GM23338 (cell line): Measurements from ENCODE around the gene PSEN2. TPM values are rescaled to one million over a fixed set of nuclear protein-coding genes. Genes with fewer than 3 reads are reported as not detected.

ENCODE experiments used
- ATAC-seq: fragments of 200-7000 bp; cut with Tn5 transposase; 3 replicates; pipeline ENCODE4 v1.9.1; 2020
- DNase-seq: peaks from one replicate; pipeline ENCODE4 v3.0.0-alpha.2; 2015; ENCODE audit warnings: low spot score
- H2AFZ ChIP-seq: fragments of 200-600 bp; sonication (generic); 2 replicates; pipeline ENCODE4 v1.8.0; 2016; ENCODE audit warnings: antibody characterized with exemption, mild to moderate bottlenecking, moderate library complexity
- H3F3A ChIP-seq: fragments of 200-600 bp; sonication (generic); replicated peaks from 2 replicates; pipeline ENCODE4 v1.8.0; 2017; ENCODE audit warnings: antibody characterized with exemption, mixed run types, low read depth
- H3K27ac ChIP-seq: fragments of 200-600 bp; sonication (generic); 2 replicates; pipeline ENCODE4 v1.6.1; 2016; ENCODE audit warnings: low read depth
- H3K27me3 ChIP-seq: fragments of 200-600 bp; sonication (generic); 2 replicates; pipeline ENCODE4 v1.8.0; 2016; ENCODE audit warnings: mild to moderate bottlenecking, mixed run types, moderate library complexity; ENCODE audit not compliant: insufficient read depth
- H3K36me3 ChIP-seq: fragments of 200-600 bp; sonication (generic); 2 replicates; pipeline ENCODE4 v1.8.0; 2016; ENCODE audit warnings: mild to moderate bottlenecking; ENCODE audit not compliant: insufficient read depth
- H3K4me1 ChIP-seq: fragments of 200-600 bp; sonication (generic); 2 replicates; pipeline ENCODE4 v1.8.0; 2016; ENCODE audit warnings: mild to moderate bottlenecking, moderate library complexity; ENCODE audit not compliant: insufficient read depth
- H3K4me2 ChIP-seq: fragments of 200-600 bp; sonication (generic); 2 replicates; pipeline ENCODE4 v1.7.1; 2017; ENCODE audit warnings: mixed run types
- H3K4me3 ChIP-seq: fragments of 200-600 bp; sonication (generic); 2 replicates; pipeline ENCODE4 v1.6.1; 2016; ENCODE audit warnings: mixed run types
- H3K79me2 ChIP-seq: fragments of 200-600 bp; sonication (generic); replicated peaks from 2 replicates; pipeline ENCODE4 v1.8.0; 2017; ENCODE audit warnings: mild to moderate bottlenecking; ENCODE audit not compliant: insufficient read depth
- H3K9me2 ChIP-seq: fragments of 200-600 bp; sonication (generic); 2 replicates; pipeline ENCODE4 v1.8.0; 2017; ENCODE audit not compliant: insufficient read depth
- H4K20me1 ChIP-seq: fragments of 200-600 bp; sonication (generic); replicated peaks from 2 replicates; pipeline ENCODE4 v1.8.0; 2017; ENCODE audit warnings: mild to moderate bottlenecking; ENCODE audit not compliant: insufficient read depth
- H3K27ac Mint-ChIP-seq: 2 replicates; pipeline ENCODE4 v1.8.0; 2020; ENCODE audit warnings: inconsistent platforms, mild to moderate bottlenecking, moderate library complexity, mixed read lengths
- H3K27me3 Mint-ChIP-seq: 3 replicates; pipeline ENCODE4 v1.8.0; 2022; ENCODE audit warnings: low read depth, mild to moderate bottlenecking, moderate library complexity, mixed read lengths, inconsistent platforms; ENCODE audit not compliant: insufficient read depth, poor library complexity
- H3K36me3 Mint-ChIP-seq: 3 replicates; pipeline ENCODE4 v1.8.0; 2021; ENCODE audit warnings: low read depth, mild to moderate bottlenecking, inconsistent platforms, moderate library complexity, mixed read lengths
- H3K4me1 Mint-ChIP-seq: 3 replicates; pipeline ENCODE4 v1.8.0; 2020; ENCODE audit warnings: mild to moderate bottlenecking, inconsistent platforms, mixed read lengths
- H3K4me3 Mint-ChIP-seq: 3 replicates; pipeline ENCODE4 v1.8.0; 2021; ENCODE audit warnings: moderate library complexity, mild to moderate bottlenecking, inconsistent platforms, mixed read lengths
- H3K9me3 Mint-ChIP-seq: 3 replicates; pipeline ENCODE4 v1.8.0; 2020; ENCODE audit warnings: moderate library complexity, mild to moderate bottlenecking, inconsistent platforms, mixed read lengths
- JUNB ChIP-seq: IDR thresholded peaks from one replicate; pipeline ENCODE4 v1.6.1; 2016; ENCODE audit warnings: antibody characterized with exemption; ENCODE audit not compliant: unreplicated experiment
- NANOG ChIP-seq: IDR thresholded peaks from 2 replicates; pipeline ENCODE4 v1.6.1; 2016; ENCODE audit warnings: antibody characterized with exemption, borderline replicate concordance
- POLR2AphosphoS5 ChIP-seq: IDR thresholded peaks from 2 replicates; pipeline ENCODE4 v1.6.1; 2016; ENCODE audit warnings: antibody characterized with exemption, low read depth
- polyA plus RNA-seq: library from polyadenylated mRNA; unstranded; fragments of >200 nt; fragmentation: Nextera tagmentation; extraction: Ambion mirVana; gene quantifications from 2 replicates; pipeline ENCODE4 v1.2.1, GENCODE V29; 2016
- total RNA-seq: library from RNA; depleted of rRNA; stranded (reverse); fragments of >200 nt; shearing (Covaris generic); gene quantifications from 2 replicates; pipeline ENCODE4 v1.2.3, GENCODE V29; 2014
- TF ChIP-seq, protein P1 (sequence below): IDR thresholded peaks from one replicate; pipeline ENCODE4 v1.6.1; 2018; ENCODE audit warnings: antibody characterized with exemption; ENCODE audit not compliant: unreplicated experiment
- TF ChIP-seq, protein P2 (sequence below): fragments of 250-450 bp; sonication (Bioruptor Pico); IDR thresholded peaks from 2 replicates; pipeline ENCODE4 v1.5.0; 2020; ENCODE audit warnings: mild to moderate bottlenecking, moderate library complexity

Gene PSEN2
- total and polyA plus RNA-seq, 2 experiments from 2014 or later, result 10.0 to 22.1 TPM

DNA sequence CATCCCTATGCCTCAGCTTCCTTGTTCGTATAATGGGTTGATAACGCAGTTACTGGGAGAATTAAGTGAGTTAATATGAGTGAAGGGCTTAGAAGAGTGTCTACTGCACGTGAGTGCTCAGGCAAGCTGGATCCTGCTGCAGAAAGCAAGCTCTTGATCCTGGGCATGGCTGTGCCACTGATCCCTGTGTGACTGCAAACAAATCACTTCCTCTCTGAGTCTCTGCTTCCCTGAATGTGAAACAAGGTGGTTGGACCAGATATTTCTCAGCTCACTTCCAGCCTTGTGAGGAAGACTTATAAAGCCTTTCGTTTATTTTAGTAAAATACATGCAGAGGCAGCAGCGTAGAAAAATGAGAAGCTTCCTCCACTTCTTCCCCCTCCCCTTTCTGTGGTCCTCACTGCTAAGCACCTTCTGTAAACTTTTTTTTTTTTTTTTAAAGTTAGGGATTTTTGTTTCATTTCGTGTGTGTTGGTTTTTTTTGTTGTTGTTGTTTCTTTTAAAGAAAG is 13.8 kb downstream of the PSEN2 start:
- H3K27me3 Mint-ChIP-seq, result peaks cover 5% of the 10 kb centered on the region
- 0 out of 2 replicates have a peak overlapping the region, but pooled peaks have one; percentile 26 for H3K27ac ChIP-seq
- no peak overlapping the region for H3K4me3 Mint-ChIP-seq
- no peaks in the 10 kb centered on the region; the same call in 1 of the 3 replicates for H3K4me1 Mint-ChIP-seq
- no peak overlapping the region for H2AFZ ChIP-seq
- no peaks in the 10 kb centered on the region for H3K4me1 ChIP-seq
- no peaks in the 10 kb centered on the region for H3K79me2 ChIP-seq
- H3K36me3 ChIP-seq, result no peaks in the 10 kb centered on the region; the same call in 1 of the 2 replicates
- no peaks in the 10 kb centered on the region; the same call in 2 of the 3 replicates for H3K9me3 Mint-ChIP-seq
- ATAC-seq (no peak), DNase-seq (no peak)
- no peaks in the 10 kb centered on the region for H3F3A ChIP-seq
- no peaks in the 10 kb centered on the region for H3K9me2 ChIP-seq
- TF ChIP-seq, protein P1, sequence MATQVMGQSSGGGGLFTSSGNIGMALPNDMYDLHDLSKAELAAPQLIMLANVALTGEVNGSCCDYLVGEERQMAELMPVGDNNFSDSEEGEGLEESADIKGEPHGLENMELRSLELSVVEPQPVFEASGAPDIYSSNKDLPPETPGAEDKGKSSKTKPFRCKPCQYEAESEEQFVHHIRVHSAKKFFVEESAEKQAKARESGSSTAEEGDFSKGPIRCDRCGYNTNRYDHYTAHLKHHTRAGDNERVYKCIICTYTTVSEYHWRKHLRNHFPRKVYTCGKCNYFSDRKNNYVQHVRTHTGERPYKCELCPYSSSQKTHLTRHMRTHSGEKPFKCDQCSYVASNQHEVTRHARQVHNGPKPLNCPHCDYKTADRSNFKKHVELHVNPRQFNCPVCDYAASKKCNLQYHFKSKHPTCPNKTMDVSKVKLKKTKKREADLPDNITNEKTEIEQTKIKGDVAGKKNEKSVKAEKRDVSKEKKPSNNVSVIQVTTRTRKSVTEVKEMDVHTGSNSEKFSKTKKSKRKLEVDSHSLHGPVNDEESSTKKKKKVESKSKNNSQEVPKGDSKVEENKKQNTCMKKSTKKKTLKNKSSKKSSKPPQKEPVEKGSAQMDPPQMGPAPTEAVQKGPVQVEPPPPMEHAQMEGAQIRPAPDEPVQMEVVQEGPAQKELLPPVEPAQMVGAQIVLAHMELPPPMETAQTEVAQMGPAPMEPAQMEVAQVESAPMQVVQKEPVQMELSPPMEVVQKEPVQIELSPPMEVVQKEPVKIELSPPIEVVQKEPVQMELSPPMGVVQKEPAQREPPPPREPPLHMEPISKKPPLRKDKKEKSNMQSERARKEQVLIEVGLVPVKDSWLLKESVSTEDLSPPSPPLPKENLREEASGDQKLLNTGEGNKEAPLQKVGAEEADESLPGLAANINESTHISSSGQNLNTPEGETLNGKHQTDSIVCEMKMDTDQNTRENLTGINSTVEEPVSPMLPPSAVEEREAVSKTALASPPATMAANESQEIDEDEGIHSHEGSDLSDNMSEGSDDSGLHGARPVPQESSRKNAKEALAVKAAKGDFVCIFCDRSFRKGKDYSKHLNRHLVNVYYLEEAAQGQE, result no peak
- TF ChIP-seq, protein P2, sequence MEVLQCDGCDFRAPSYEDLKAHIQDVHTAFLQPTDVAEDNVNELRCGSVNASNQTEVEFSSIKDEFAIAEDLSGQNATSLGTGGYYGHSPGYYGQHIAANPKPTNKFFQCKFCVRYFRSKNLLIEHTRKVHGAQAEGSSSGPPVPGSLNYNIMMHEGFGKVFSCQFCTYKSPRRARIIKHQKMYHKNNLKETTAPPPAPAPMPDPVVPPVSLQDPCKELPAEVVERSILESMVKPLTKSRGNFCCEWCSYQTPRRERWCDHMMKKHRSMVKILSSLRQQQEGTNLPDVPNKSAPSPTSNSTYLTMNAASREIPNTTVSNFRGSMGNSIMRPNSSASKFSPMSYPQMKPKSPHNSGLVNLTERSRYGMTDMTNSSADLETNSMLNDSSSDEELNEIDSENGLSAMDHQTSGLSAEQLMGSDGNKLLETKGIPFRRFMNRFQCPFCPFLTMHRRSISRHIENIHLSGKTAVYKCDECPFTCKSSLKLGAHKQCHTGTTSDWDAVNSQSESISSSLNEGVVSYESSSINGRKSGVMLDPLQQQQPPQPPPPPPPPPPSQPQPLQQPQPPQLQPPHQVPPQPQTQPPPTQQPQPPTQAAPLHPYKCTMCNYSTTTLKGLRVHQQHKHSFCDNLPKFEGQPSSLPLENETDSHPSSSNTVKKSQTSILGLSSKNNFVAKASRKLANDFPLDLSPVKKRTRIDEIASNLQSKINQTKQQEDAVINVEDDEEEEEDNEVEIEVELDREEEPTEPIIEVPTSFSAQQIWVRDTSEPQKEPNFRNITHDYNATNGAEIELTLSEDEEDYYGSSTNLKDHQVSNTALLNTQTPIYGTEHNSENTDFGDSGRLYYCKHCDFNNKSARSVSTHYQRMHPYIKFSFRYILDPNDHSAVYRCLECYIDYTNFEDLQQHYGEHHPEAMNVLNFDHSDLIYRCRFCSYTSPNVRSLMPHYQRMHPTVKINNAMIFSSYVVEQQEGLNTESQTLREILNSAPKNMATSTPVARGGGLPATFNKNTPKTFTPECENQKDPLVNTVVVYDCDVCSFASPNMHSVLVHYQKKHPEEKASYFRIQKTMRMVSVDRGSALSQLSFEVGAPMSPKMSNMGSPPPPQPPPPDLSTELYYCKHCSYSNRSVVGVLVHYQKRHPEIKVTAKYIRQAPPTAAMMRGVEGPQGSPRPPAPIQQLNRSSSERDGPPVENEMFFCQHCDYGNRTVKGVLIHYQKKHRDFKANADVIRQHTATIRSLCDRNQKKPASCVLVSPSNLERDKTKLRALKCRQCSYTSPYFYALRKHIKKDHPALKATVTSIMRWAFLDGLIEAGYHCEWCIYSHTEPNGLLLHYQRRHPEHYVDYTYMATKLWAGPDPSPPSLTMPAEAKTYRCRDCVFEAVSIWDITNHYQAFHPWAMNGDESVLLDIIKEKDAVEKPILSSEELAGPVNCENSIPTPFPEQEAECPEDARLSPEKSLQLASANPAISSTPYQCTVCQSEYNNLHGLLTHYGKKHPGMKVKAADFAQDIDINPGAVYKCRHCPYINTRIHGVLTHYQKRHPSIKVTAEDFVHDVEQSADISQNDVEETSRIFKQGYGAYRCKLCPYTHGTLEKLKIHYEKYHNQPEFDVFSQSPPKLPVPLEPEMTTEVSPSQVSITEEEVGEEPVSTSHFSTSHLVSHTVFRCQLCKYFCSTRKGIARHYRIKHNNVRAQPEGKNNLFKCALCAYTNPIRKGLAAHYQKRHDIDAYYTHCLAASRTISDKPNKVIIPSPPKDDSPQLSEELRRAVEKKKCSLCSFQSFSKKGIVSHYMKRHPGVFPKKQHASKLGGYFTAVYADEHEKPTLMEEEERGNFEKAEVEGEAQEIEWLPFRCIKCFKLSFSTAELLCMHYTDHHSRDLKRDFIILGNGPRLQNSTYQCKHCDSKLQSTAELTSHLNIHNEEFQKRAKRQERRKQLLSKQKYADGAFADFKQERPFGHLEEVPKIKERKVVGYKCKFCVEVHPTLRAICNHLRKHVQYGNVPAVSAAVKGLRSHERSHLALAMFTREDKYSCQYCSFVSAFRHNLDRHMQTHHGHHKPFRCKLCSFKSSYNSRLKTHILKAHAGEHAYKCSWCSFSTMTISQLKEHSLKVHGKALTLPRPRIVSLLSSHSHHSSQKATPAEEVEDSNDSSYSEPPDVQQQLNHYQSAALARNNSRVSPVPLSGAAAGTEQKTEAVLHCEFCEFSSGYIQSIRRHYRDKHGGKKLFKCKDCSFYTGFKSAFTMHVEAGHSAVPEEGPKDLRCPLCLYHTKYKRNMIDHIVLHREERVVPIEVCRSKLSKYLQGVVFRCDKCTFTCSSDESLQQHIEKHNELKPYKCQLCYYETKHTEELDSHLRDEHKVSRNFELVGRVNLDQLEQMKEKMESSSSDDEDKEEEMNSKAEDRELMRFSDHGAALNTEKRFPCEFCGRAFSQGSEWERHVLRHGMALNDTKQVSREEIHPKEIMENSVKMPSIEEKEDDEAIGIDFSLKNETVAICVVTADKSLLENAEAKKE, result no peak
- TF ChIP-seq NANOG (no peak), JUNB (no peak), POLR2AphosphoS5 (no peak)
- H3K36me3 Mint-ChIP-seq, result peaks cover 45% of the 10 kb centered on the region
- no peaks in the 10 kb centered on the region for H3K27me3 ChIP-seq
- H3K4me3 ChIP-seq, result no peak overlapping the region
- H3K27ac Mint-ChIP-seq, result no peak overlapping the region
- no peaks in the 10 kb centered on the region; the same call in 1 of the 2 replicates for H4K20me1 ChIP-seq
- no peak overlapping the region for H3K4me2 ChIP-seq
